Glutamatergic neuron (in vitro differentiated cells): ENCODE measurements around the gene CDK11A. TPM values are rescaled to one million over a fixed set of nuclear protein-coding genes. Genes with fewer than 3 reads are reported as not detected.

ENCODE experiments used
- DNase-seq: peaks from one replicate; pipeline ENCODE4 v3.0.0; 2022
- H3K27ac Mint-ChIP-seq: one replicate; pipeline ENCODE4 v1.8.0; 2020; ENCODE audit warnings: mild to moderate bottlenecking, mixed read lengths, inconsistent platforms; ENCODE audit not compliant: unreplicated experiment
- H3K27me3 Mint-ChIP-seq: one replicate; pipeline ENCODE4 v1.8.0; 2020; ENCODE audit warnings: mild to moderate bottlenecking, moderate library complexity, mixed read lengths, inconsistent platforms; ENCODE audit not compliant: unreplicated experiment
- H3K36me3 Mint-ChIP-seq: one replicate; pipeline ENCODE4 v1.8.0; 2020; ENCODE audit warnings: mild to moderate bottlenecking, mixed read lengths, inconsistent platforms; ENCODE audit not compliant: unreplicated experiment
- H3K4me1 Mint-ChIP-seq: one replicate; pipeline ENCODE4 v1.8.0; 2020; ENCODE audit warnings: mild to moderate bottlenecking, low read depth, mixed read lengths, inconsistent platforms; ENCODE audit not compliant: unreplicated experiment
- H3K4me3 Mint-ChIP-seq: one replicate; pipeline ENCODE4 v1.8.0; 2020; ENCODE audit warnings: mild to moderate bottlenecking, mixed read lengths, inconsistent platforms; ENCODE audit not compliant: unreplicated experiment
- H3K9me3 Mint-ChIP-seq: one replicate; pipeline ENCODE4 v1.8.0; 2020; ENCODE audit warnings: mild to moderate bottlenecking, moderate library complexity, mixed read lengths, inconsistent platforms; ENCODE audit not compliant: unreplicated experiment
- total RNA-seq: library from RNA; stranded (reverse); fragmentation: NEBNext Ultra II Directional; extraction: Animal tissue kit (Norgen Biotek cat#: 25700); gene quantifications from one replicate; pipeline ENCODE4 v1.2.1, GENCODE V29; 2021; ENCODE audit not compliant: unreplicated experiment
- TF ChIP-seq, protein P1 (sequence below): fragments of 200-600 bp; sonication (generic); IDR thresholded peaks from one replicate; pipeline ENCODE4 v1.5.0; 2021; ENCODE audit not compliant: partially characterized antibody, unreplicated experiment

CDK11A gene
- total RNA-seq, 1 donor from 2014 or later: 62.8 TPM

DNA sequence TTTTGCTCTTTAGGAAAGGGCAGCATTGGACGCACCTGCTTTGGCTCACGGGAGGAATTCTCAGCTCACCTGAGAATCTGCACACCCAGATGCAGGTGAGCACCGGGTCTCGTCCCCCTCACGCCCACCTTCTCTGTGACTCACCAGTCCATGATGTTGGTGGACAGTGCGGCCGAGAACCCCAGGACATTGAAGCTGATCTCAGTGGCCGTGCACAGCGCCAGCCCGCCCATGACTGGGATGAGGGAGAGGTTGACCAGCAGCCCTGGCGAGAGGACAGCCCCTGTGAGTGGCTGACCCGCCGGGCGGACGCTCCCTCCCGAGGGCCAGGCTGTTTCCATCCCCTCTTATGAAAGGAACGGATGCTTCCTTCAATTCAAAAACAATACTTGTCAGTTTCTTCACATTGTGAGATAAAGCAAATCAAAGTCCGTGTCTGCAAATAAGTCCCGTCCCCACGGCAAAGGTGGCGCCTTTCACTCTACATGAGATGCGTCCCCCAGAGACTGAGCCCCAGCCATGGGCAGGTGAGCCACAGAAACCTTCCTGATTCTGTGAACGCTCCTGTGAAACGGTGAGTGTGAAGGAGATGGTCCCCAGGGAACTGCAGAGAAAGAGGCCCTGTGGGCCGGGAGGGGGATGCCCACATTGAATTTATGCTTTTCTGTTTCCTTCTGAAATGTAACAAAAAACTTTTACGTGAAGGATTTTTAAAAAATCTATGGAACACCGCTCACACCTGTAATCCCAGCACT, 52.6 kb downstream of the CDK11A start:
- Mint-ChIP-seq H3K4me3 (no peak overlapping the region), H3K4me1 (no peaks in the 10 kb centered on the region), H3K27ac (peak overlapping the region; percentile 72), H3K9me3 (no peaks in the 10 kb centered on the region), H3K36me3 (peaks cover 3% of the 10 kb centered on the region), H3K27me3 (no peaks in the 10 kb centered on the region)
- no peak for DNase-seq
- TF ChIP-seq, protein P1, sequence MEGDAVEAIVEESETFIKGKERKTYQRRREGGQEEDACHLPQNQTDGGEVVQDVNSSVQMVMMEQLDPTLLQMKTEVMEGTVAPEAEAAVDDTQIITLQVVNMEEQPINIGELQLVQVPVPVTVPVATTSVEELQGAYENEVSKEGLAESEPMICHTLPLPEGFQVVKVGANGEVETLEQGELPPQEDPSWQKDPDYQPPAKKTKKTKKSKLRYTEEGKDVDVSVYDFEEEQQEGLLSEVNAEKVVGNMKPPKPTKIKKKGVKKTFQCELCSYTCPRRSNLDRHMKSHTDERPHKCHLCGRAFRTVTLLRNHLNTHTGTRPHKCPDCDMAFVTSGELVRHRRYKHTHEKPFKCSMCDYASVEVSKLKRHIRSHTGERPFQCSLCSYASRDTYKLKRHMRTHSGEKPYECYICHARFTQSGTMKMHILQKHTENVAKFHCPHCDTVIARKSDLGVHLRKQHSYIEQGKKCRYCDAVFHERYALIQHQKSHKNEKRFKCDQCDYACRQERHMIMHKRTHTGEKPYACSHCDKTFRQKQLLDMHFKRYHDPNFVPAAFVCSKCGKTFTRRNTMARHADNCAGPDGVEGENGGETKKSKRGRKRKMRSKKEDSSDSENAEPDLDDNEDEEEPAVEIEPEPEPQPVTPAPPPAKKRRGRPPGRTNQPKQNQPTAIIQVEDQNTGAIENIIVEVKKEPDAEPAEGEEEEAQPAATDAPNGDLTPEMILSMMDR: no peak

DNA sequence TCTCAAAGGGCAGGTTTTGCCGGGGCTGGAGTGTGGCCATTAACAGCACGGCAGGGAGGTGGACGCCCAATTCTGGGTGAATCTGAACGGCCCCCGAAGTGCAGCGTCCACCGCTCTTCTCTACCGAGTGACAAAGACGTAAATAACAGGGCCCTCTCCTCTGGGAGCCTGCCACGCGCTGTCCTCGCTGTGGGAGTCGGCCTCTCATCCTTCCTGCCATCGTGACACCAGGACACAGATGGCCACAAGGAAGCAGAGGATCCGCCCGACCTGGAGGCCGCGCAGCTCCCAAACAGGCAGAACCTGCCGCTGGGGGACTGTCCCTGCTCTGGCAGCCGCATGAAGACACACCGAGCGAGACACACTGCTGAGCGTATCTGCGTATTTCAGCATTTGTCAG, 53.3 kb downstream of the CDK11A start:
- no peaks in the 10 kb centered on the region for H3K9me3 Mint-ChIP-seq
- no peak overlapping the region for H3K4me3 Mint-ChIP-seq
- TF ChIP-seq, protein P1: no peak
- H3K27ac Mint-ChIP-seq: peak overlapping the region; percentile 72
- H3K4me1 Mint-ChIP-seq: no peaks in the 10 kb centered on the region
- H3K27me3 Mint-ChIP-seq: no peaks in the 10 kb centered on the region
- peaks cover 3% of the 10 kb centered on the region for H3K36me3 Mint-ChIP-seq
- DNase-seq: no peak

DNA sequence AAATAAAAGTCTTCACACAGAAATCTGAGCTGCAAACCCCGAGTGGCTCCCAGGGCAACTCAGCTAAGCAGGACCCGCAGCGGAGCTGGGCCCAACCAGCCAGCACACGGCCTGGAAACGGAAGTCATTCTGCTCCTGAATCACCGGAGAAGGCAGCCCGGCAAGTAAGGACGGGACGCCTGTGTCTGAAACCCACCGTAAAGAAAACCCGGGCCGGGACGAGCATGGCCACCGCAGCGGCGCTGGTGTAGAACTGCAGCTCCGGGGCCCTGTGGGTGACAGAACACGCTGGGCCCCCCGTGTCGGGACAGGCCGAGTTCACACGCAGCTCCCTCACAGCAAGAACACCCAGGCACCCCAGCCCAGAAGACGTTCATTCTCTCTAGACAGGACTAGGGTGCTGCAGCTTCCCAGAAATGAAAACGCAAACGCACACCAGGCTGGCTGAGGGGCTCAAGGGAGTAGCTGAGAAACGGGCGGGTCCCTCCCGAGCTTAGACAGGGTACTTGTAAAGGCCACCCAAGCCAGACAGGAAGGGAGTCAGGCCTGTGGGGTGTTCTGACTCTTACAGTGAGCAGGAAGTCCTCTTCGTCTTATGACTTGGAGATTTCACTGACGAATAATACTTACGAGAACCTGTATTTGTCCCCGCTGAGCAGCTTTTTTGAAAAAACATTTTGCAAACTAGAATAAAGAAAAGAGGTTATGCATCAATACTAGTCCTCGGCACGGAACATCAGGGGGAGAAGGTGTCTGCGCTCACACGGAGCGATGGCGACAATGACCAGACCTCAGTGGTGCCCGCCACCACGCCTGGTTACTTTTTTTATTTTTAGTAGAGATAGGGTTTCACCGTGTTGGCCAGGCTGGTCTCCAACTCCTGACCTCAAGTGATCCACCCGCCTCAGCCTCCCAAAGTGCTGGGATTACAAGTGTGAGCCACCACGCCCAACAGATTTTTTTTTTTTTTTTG, 54.4 kb downstream of the CDK11A start:
- H3K4me1 Mint-ChIP-seq: no peaks in the 10 kb centered on the region

DNA sequence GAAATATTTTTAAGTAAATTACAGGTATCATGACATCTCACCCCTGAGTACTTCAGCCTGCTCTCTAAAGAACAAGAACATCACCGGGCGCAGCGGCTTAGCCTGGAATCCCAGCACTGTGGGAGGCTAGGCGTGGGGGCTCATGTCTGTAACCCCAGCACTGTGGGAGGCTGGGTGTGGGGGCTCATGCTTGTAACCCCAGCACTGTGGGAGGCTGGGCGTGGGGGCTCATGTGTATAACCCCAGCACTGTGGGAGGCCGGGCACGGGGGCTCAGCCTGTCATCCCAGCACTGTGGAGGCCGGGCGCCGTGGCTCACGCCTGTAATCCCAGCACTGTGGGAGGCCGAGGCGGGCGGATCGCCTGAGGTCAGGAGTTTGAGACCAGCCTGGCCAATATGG, 57.6 kb downstream of the CDK11A start:
- Mint-ChIP-seq H3K4me3 (no peak overlapping the region), H3K4me1 (no peaks in the 10 kb centered on the region), H3K27me3 (peaks cover 1% of the 10 kb centered on the region), H3K9me3 (no peaks in the 10 kb centered on the region), H3K27ac (no peak overlapping the region), H3K36me3 (peaks cover 3% of the 10 kb centered on the region)
- TF ChIP-seq, protein P1: no peak
- no peak for DNase-seq

More for the DNA sequence above, 54.4 kb downstream of the CDK11A start:
- peaks cover 3% of the 10 kb centered on the region for H3K36me3 Mint-ChIP-seq
- no peaks in the 10 kb centered on the region for H3K27me3 Mint-ChIP-seq
- no peak overlapping the region for H3K27ac Mint-ChIP-seq
- TF ChIP-seq, protein P1: no peak
- no peaks in the 10 kb centered on the region for H3K9me3 Mint-ChIP-seq
- DNase-seq: no peak
- no peak overlapping the region for H3K4me3 Mint-ChIP-seq
